GM12801 (cell line): Measurements from ENCODE around the gene DDIT4L.

Experiments
- TF ChIP-seq, protein P1 (sequence below): IDR thresholded peaks from one replicate; pipeline ENCODE4 v1.5.1; 2011; ENCODE audit warnings: control low read depth; ENCODE audit not compliant: insufficient read length; ENCODE audit errors: extremely low read depth

DDIT4L gene

DNA sequence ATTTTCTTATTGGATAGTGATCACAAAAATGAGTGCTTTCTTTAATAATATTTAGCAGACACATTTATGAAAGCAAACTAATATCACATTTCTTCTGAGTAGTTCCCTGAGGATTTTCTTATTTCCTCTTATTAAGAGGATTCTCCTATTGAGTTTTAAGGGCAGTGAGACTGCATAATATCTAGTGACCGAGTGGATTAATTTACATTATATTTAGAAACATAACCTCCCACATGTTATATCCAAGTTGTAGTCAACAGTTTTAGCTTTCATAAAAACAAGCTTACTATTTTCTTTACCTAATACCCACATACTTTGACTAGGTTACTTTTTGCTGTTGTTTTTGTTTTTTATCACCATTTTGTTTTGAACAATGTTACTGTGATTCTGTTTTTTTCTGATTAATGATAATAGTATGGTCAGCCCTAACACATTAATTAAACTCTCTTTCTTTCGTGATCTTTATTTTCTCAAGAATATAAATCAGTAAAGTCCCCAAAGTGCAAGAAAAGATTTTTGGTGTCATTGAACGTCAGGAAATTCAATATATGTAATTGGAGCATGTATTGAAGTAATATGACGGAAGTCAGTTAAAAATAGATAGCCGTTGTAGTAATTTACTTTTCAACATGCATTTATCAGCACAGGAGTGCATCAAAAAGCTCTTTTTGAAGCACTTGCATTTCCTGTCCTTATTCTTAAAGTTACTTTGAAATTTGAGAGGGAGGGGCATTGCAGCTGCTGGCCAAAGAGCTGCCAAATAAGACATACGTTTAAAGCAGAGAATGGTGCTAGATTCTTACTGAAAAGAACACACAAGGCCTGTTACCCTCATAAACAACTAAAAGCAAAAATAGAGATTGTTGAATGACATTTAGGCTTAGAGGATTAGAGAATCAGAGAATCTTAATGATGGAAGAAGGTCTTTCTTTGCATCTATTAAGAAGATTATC lies 25.2 kb downstream of the DDIT4L start:
- TF ChIP-seq, protein P1, sequence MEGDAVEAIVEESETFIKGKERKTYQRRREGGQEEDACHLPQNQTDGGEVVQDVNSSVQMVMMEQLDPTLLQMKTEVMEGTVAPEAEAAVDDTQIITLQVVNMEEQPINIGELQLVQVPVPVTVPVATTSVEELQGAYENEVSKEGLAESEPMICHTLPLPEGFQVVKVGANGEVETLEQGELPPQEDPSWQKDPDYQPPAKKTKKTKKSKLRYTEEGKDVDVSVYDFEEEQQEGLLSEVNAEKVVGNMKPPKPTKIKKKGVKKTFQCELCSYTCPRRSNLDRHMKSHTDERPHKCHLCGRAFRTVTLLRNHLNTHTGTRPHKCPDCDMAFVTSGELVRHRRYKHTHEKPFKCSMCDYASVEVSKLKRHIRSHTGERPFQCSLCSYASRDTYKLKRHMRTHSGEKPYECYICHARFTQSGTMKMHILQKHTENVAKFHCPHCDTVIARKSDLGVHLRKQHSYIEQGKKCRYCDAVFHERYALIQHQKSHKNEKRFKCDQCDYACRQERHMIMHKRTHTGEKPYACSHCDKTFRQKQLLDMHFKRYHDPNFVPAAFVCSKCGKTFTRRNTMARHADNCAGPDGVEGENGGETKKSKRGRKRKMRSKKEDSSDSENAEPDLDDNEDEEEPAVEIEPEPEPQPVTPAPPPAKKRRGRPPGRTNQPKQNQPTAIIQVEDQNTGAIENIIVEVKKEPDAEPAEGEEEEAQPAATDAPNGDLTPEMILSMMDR = no peak

DNA sequence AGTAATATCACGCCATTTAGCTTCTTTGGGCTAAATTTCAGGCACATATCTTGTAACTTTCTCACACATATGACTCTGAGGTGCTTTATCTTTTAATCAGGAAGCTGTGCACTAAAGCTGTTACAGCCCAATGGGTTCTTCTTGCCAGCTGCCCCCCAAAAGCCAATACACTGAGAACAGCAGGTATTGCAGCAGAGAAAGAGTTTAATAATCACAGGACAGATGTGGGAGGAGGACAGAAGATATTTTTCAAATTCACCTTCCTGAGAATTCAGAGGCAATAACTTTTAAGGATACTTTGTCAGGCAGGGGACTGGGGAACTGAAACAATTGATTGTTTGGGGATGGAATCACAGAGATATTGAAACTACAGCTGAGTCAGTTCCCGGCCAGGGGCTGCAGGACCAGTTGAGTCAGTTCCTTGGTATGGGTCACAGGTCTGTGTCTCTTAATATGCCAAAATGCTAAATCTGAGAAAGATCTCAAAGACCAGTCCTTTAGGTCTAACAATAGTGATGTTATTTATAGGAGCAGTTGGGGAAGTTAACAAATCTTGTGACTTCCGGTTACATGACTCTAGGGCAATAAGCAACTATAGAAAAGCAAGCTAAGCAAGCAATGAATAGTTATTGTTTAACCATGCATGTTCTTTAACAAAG lies 28.1 kb downstream of the DDIT4L start:
- TF ChIP-seq, protein P1 = no peak

DNA sequence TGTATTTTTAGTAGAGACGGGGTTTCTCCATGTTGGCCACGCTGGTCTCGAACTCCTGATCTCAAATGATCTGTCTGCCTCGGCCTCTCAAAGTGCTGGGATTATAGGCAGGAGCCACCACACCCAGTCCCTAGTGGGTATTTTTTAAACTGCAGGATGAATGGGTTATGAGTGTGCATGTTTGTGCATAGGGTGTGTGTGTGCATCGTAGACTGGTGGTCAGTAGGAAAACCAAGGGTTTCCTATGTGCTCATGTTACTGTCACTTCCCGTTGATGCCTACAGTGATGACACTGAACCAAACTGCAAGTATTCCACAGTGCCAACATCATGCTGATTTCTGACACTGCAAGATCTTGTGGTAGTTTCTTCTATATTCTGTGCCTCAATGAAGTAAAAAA lies 41.1 kb downstream of the DDIT4L start:
- TF ChIP-seq, protein P1 = no peak

DNA sequence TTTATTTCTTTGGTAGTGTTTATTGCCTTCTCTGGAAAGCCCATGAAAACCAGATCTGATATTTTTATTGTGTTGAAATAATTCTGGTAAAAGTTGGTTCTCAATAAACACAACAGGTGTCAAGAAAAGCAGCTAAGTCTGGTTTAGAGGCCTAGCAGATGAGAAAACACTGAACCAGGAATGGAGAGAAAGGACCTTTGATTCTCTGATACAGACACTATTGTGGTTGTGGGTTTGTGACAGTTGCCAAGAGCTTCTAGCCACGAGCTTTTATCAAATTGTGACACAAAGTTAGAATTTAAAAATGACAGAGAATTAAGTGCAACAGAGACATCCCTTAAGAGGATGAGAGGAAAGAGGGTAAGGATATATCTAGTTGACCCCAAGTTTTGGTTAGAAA lies 42.6 kb downstream of the DDIT4L start:
- TF ChIP-seq, protein P1 = no peak

DNA sequence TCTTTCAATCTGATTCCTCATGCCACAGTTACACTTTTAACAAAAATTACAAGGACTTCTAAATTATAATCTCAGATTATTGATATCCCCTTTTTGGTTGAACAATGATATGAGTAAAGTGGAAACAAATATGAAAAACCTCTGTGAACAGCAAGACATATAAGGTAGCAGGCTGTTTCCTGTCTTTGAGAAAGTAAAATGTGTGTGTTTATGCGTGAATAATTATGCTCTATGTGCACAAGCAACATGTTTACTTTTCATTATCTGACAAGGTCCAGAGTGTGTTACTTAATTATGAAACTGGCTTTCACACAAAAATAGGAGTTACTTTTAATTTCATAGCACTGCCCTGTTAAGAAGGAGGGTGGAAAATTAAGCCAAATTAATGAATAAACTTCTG lies 43.1 kb downstream of the DDIT4L start:
- TF ChIP-seq, protein P1 = no peak

DNA sequence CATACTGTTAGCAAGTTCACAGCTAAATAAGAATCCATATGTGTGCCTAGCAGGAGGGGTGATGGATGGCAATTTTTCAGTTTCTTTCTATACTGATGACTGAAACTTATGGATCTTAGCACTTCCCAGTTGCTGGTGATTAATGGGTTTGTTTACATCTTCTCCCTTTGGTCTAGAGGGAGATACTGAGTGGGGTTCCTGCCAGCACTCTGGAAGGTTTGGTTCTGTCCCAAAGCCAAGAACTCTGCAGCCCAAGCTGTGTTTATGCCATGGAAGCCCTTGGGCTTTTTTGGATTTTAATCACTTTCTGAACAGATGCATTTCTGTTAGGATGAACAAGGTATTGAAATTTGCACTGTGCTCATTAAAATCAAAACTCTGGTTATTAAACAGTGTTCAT lies 43.5 kb downstream of the DDIT4L start:
- TF ChIP-seq, protein P1 = no peak
